ENCODE data around the gene GRIPAP1. TPM values are rescaled to one million over a fixed set of nuclear protein-coding genes. Genes with fewer than 3 reads are reported as not detected.
A peak's percentile ranks its signal among the peaks of the same experiment; 100 is the strongest.

GRIPAP1 gene
- total and polyA plus RNA-seq, 2 of the 13 experiments (the other 11 are each of a cell fraction or from before 2014, with no cell fraction given): 16.1 to 22.6 TPM

- TF ChIP-seq ZNF687 (CRISPR knock-in tag; IDR thresholded peaks at IDR 0.05) (peak; percentile 32; the same call in 1 of the 2 replicates), ZSCAN31 (CRISPR knock-in tag; IDR thresholded peaks at IDR 0.05; ENCODE audit: low read depth) (no peak), NPAS2 (CRISPR knock-in tag; IDR thresholded peaks at IDR 0.05; ENCODE audit: borderline replicate concordance) (no peak), SOX6 (IDR thresholded peaks at IDR 0.05) (no peak), SOX6 (CRISPR knock-in tag; IDR thresholded peaks at IDR 0.05) (peak; percentile 17; the same call in 1 of the 2 replicates), ZNF609 (CRISPR knock-in tag; IDR thresholded peaks at IDR 0.05; ENCODE audit: borderline replicate concordance) (no peak), ZNF883 (CRISPR knock-in tag; IDR thresholded peaks at IDR 0.05; ENCODE audit: not compliant biosample characterization) (no peak), ZNF776 (CRISPR knock-in tag; IDR thresholded peaks at IDR 0.05) (no peak), ZNF451 (CRISPR knock-in tag; IDR thresholded peaks at IDR 0.05) (no peak), CEBPG (CRISPR knock-in tag; IDR thresholded peaks at IDR 0.05) (peak; percentile 76), ZNF224 (CRISPR knock-in tag; IDR thresholded peaks at IDR 0.05) (no peak), ZNF749 (CRISPR knock-in tag; IDR thresholded peaks at IDR 0.05; ENCODE audit: borderline replicate concordance) (no peak), SAFB2 (CRISPR knock-in tag; IDR thresholded peaks at IDR 0.05; ENCODE audit: borderline replicate concordance, low read depth) (no peak), ZNF792 (CRISPR knock-in tag; IDR thresholded peaks at IDR 0.05) (no peak), CBX5 (CRISPR knock-in tag; IDR thresholded peaks at IDR 0.05; ENCODE audit: borderline replicate concordance) (no peak)
- TF ChIP-seq, protein P1, sequence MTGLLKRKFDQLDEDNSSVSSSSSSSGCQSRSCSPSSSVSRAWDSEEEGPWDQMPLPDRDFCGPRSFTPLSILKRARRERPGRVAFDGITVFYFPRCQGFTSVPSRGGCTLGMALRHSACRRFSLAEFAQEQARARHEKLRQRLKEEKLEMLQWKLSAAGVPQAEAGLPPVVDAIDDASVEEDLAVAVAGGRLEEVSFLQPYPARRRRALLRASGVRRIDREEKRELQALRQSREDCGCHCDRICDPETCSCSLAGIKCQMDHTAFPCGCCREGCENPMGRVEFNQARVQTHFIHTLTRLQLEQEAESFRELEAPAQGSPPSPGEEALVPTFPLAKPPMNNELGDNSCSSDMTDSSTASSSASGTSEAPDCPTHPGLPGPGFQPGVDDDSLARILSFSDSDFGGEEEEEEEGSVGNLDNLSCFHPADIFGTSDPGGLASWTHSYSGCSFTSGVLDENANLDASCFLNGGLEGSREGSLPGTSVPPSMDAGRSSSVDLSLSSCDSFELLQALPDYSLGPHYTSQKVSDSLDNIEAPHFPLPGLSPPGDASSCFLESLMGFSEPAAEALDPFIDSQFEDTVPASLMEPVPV (CRISPR knock-in tag; IDR thresholded peaks at IDR 0.05): no peak
- TF ChIP-seq, protein P2, sequence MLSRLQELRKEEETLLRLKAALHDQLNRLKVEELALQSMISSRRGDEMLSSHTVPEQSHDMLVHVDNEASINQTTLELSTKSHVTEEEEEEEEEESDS (CRISPR knock-in tag; IDR thresholded peaks at IDR 0.05; ENCODE audit: borderline replicate concordance): no peak
Observed at GRCh38 chrX:49039598-49040375, 37.7 kb upstream of the GRIPAP1 start (continued).
